H1 (cell line): Measurements from ENCODE around the gene OLFM1. TPM values are rescaled to one million over a fixed set of nuclear protein-coding genes. Genes with fewer than 3 reads are reported as not detected.
A peak's percentile ranks its signal among the peaks of the same experiment; 100 is the strongest.

Source experiments
- CTCF ChIA-PET: fragments of 300-600 bp; sonication (Branson Sonifier 250); formaldehyde crosslinking; loops from one replicate; lab custom pipeline; 2021; ENCODE audit not compliant: partially characterized antibody; lab: Charles Lee
- POLR2A ChIA-PET: fragments of 300-600 bp; sonication (Branson Sonifier 250); formaldehyde crosslinking; loops from one replicate; lab custom pipeline; 2021; ENCODE audit warnings: inconsistent platforms; ENCODE audit not compliant: partially characterized antibody; lab: Charles Lee
- DNase-seq, 2 experiments: peaks; one replicate each; pipeline versions ENCODE4 v3.0.0 to v3.0.0-alpha.2; 2010 to 2022; ENCODE audit warnings: low spot score in 2 of 2, low read depth in 1 of 2, mixed read lengths in 1 of 2
- FAIRE-seq: peaks from 2 replicates; lab custom pipeline; 2011; peaks lifted over from hg19 to GRCh38; lab: Jason Lieb, UNC
- H2AFZ ChIP-seq: 2 replicates; pipeline ENCODE4 v1.8.1; 2012; ENCODE audit warnings: low read length, inconsistent platforms
- H2AK5ac ChIP-seq: 2 replicates; pipeline ENCODE4 v1.6.1; 2013; ENCODE audit warnings: low read depth, low read length
- H2BK120ac ChIP-seq: replicated peaks from 2 replicates; pipeline ENCODE3; 2013; ENCODE audit warnings: low read depth, low read length, inconsistent platforms
- H2BK12ac ChIP-seq: 2 replicates; pipeline ENCODE4 v1.6.1; 2013; ENCODE audit warnings: low read depth, low read length
- H2BK15ac ChIP-seq: 2 replicates; pipeline ENCODE4 v1.6.1; 2013; ENCODE audit warnings: low read length
- H2BK20ac ChIP-seq: 2 replicates; pipeline ENCODE4 v1.6.1; 2013; ENCODE audit warnings: low read length
- H2BK5ac ChIP-seq: 2 replicates; pipeline ENCODE4 v1.6.1; 2013; ENCODE audit warnings: low read depth, low read length
- H3K14ac ChIP-seq: 2 replicates; pipeline ENCODE4 v1.6.1; 2013; ENCODE audit warnings: inconsistent platforms; ENCODE audit not compliant: insufficient read length
- H3K18ac ChIP-seq: 2 replicates; pipeline ENCODE4 v1.6.1; 2013; ENCODE audit warnings: low read length; ENCODE audit errors: extremely low read depth
- H3K23ac ChIP-seq: 2 replicates; pipeline ENCODE4 v1.6.1; 2013; ENCODE audit warnings: inconsistent platforms; ENCODE audit not compliant: insufficient read length
- H3K23me2 ChIP-seq: 2 replicates; pipeline ENCODE4 v1.6.1; 2013; ENCODE audit warnings: low read depth, low read length
- H3K27ac ChIP-seq: 2 replicates; pipeline ENCODE4 v1.6.1; 2011; ENCODE audit warnings: low read depth, low read length, inconsistent platforms
- H3K27me3 ChIP-seq, 4 experiments: replicated peaks in 1 of 4; 1 replicate in 1 of 4; 2 replicates in 3 of 4; pipeline versions ENCODE4 v1.6.1 to v1.8.1; 2011 to 2013; ENCODE audit warnings: low read length in 3 of 4, mild to moderate bottlenecking in 3 of 4, inconsistent platforms in 2 of 4, mixed read lengths in 2 of 4, moderate library complexity in 1 of 4; ENCODE audit not compliant: control insufficient read depth in 3 of 4, insufficient read depth in 3 of 4; ENCODE audit errors: extremely low read depth in 1 of 4
- H3K36me3 ChIP-seq, 4 experiments: 2 replicates each; pipeline versions ENCODE4 v1.6.1 to v1.8.1; 2011 to 2013; ENCODE audit warnings: mild to moderate bottlenecking in 4 of 4, low read length in 3 of 4, moderate library complexity in 2 of 4, control low read depth in 1 of 4, inconsistent platforms in 1 of 4; ENCODE audit not compliant: insufficient read depth in 4 of 4, control insufficient read depth in 2 of 4
- H3K4ac ChIP-seq: replicated peaks from 2 replicates; pipeline ENCODE3; 2013; ENCODE audit warnings: low read length, low read depth, mixed read lengths, inconsistent platforms; ENCODE audit not compliant: insufficient read length
- H3K4me1 ChIP-seq, 4 experiments: replicated peaks in 1 of 4; 1 replicate in 1 of 4; 2 replicates in 3 of 4; pipeline versions ENCODE4 v1.6.1 to v1.8.1; 2011 to 2013; ENCODE audit warnings: low read length in 3 of 4, inconsistent platforms in 2 of 4, mixed read lengths in 1 of 4; ENCODE audit not compliant: insufficient read depth in 4 of 4, control insufficient read depth in 3 of 4
- H3K4me2 ChIP-seq, 2 experiments: 2 replicates each; pipeline versions ENCODE4 v1.6.1 to v1.8.1; 2011 to 2013; ENCODE audit warnings: low read depth in 2 of 2, low read length in 2 of 2, control low read depth in 1 of 2, inconsistent platforms in 1 of 2, mild to moderate bottlenecking in 1 of 2; ENCODE audit not compliant: insufficient read depth in 1 of 2
- H3K4me3 ChIP-seq, 4 experiments: fragments of 200-600, 300-600 bp in 1 of 4; sonication (generic), shearing (Covaris generic), sonication (Bioruptor Twin) in 1 of 4; 2 replicates each; pipeline versions ENCODE4 v1.5.1 to v1.8.1; 2011 to 2016; ENCODE audit warnings: low read length in 4 of 4, low read depth in 3 of 4, control low read depth in 2 of 4, inconsistent platforms in 2 of 4, mild to moderate bottlenecking in 2 of 4, mixed read lengths in 1 of 4, moderate library complexity in 1 of 4; ENCODE audit not compliant: insufficient read depth in 2 of 4; ENCODE audit errors: extremely low read depth in 1 of 4
- H3K56ac ChIP-seq: replicated peaks from 2 replicates; pipeline ENCODE3; 2013; ENCODE audit warnings: low read depth, mild to moderate bottlenecking, mixed read lengths, low read length, inconsistent platforms; ENCODE audit not compliant: insufficient read length
- H3K79me1 ChIP-seq: 2 replicates; pipeline ENCODE4 v1.6.1; 2013; ENCODE audit warnings: low read depth, low read length, control low read depth
- H3K79me2 ChIP-seq, 2 experiments: 2 replicates each; pipeline versions ENCODE4 v1.6.1 to v1.8.1; 2012 to 2013; ENCODE audit warnings: low read length in 2 of 2, mild to moderate bottlenecking in 2 of 2, inconsistent platforms in 1 of 2; ENCODE audit not compliant: insufficient read depth in 2 of 2, control insufficient read depth in 1 of 2
- H3K9ac ChIP-seq, 4 experiments: replicated peaks in 1 of 4; 1 replicate in 1 of 4; 2 replicates in 3 of 4; pipeline versions ENCODE4 v1.6.1 to v1.8.1; 2011 to 2013; ENCODE audit warnings: low read depth in 3 of 4, low read length in 3 of 4, control low read depth in 2 of 4, mild to moderate bottlenecking in 2 of 4, moderate library complexity in 2 of 4, inconsistent platforms in 1 of 4; ENCODE audit errors: extremely low read depth in 1 of 4
- H3K9me3 ChIP-seq, 2 experiments: 2 replicates each; pipeline versions ENCODE4 v1.6.1 to v1.8.1; 2012 to 2013; ENCODE audit warnings: mild to moderate bottlenecking in 2 of 2, moderate library complexity in 2 of 2, control low read depth in 1 of 2, inconsistent platforms in 1 of 2, low read depth in 1 of 2, low read length in 1 of 2, mixed read lengths in 1 of 2; ENCODE audit not compliant: insufficient read depth in 2 of 2
- H4K20me1 ChIP-seq, 2 experiments: replicated peaks in 1 of 2; 2 replicates each; pipeline versions ENCODE3 to v1.8.1; 2011 to 2013; ENCODE audit warnings: inconsistent platforms in 2 of 2, low read length in 2 of 2, mild to moderate bottlenecking in 1 of 2; ENCODE audit not compliant: insufficient read depth in 2 of 2, control insufficient read depth in 1 of 2
- H4K5ac ChIP-seq: 2 replicates; pipeline ENCODE4 v1.6.1; 2013; ENCODE audit warnings: low read length, low read depth, mixed read lengths, inconsistent platforms; ENCODE audit not compliant: insufficient read length
- H4K8ac ChIP-seq: 2 replicates; pipeline ENCODE4 v1.8.0; 2013; ENCODE audit warnings: mild to moderate bottlenecking, moderate library complexity, low read length, inconsistent platforms; ENCODE audit not compliant: insufficient read depth; ENCODE audit errors: extremely low read depth
- H4K91ac ChIP-seq: replicated peaks from 2 replicates; pipeline ENCODE3; 2013; ENCODE audit warnings: low read length, mixed read lengths, inconsistent platforms; ENCODE audit not compliant: insufficient read length
- CREB1 ChIP-seq: IDR thresholded peaks from 2 replicates; pipeline ENCODE4 v1.6.1; 2012; ENCODE audit warnings: inconsistent platforms
- EGR1 ChIP-seq: IDR thresholded peaks from 2 replicates; pipeline ENCODE4 v1.6.1; 2011; ENCODE audit warnings: low read depth, low read length, borderline replicate concordance
- HDAC6 ChIP-seq: IDR thresholded peaks from one replicate; pipeline ENCODE4 v1.7.1; 2012; ENCODE audit warnings: low read depth, mild to moderate bottlenecking, inconsistent platforms, low read length, moderate library complexity
- JUN ChIP-seq: IDR thresholded peaks from 2 replicates; pipeline ENCODE4 v1.6.1; 2011; ENCODE audit warnings: low read depth, mild to moderate bottlenecking, improper control_type of control experiment, low read length
- RFX5 ChIP-seq: IDR thresholded peaks from 2 replicates; pipeline ENCODE4 v1.6.1; 2011; ENCODE audit warnings: low read depth, low read length, improper control_type of control experiment, borderline replicate concordance
- SAP30 ChIP-seq: fragments of 300-600 bp; sonication (generic); IDR thresholded peaks from 2 replicates; pipeline ENCODE4 v1.7.1; 2012; ENCODE audit warnings: low read length, moderate library complexity, mild to moderate bottlenecking, inconsistent platforms; ENCODE audit not compliant: insufficient read depth, insufficient replicate concordance
- SIRT6 ChIP-seq: IDR thresholded peaks from one replicate; pipeline ENCODE4 v1.7.1; 2012; ENCODE audit warnings: low read length, inconsistent platforms
- SP1 ChIP-seq: IDR thresholded peaks from 2 replicates; pipeline ENCODE4 v1.6.1; 2011; ENCODE audit warnings: low read depth, low read length
- SRF ChIP-seq: IDR thresholded peaks from 2 replicates; pipeline ENCODE4 v1.6.1; 2011; ENCODE audit warnings: mild to moderate bottlenecking, low read depth, low read length, moderate library complexity
- TAF1 ChIP-seq: IDR thresholded peaks from 2 replicates; pipeline ENCODE4 v1.6.1; 2011; ENCODE audit warnings: mild to moderate bottlenecking, low read depth, low read length
- TAF7 ChIP-seq: optimal IDR thresholded peaks from 2 replicates; pipeline ENCODE3; 2011; ENCODE audit warnings: low read depth, mild to moderate bottlenecking, inconsistent platforms, low read length, moderate library complexity, borderline replicate concordance
- TCF12 ChIP-seq: IDR thresholded peaks from 2 replicates; pipeline ENCODE4 v1.6.1; 2011; ENCODE audit warnings: low read depth, mild to moderate bottlenecking, low read length
- WGBS, 2 experiments: shearing (Covaris generic) in 1 of 2; methylation state at CpG; one replicate each; pipeline versions ENCODE4 v1.1.6 to v1.1.7; 2013 to 2015; ENCODE audit warnings: low lambda C conversion rate in 2 of 2, mixed read lengths in 2 of 2, inconsistent platforms in 1 of 2, low coverage in 1 of 2, missing lambda C conversion rate in 1 of 2; ENCODE audit not compliant: insufficient replicate concordance in 2 of 2, insufficient coverage in 1 of 2, insufficient read length in 1 of 2; ENCODE audit errors: extremely low coverage in 1 of 2, missing lambda C conversion rate in 1 of 2; 5-methylcytosine and 5-hydroxymethylcytosine counted together
- polyA plus RNA-seq, 7 experiments: library from polyadenylated mRNA; depleted of rRNA in 3 of 7; stranded (reverse) in 5 of 7; unstranded in 2 of 7; fragments of >200 nt in 5 of 7; fragments of 200-250 nt in 2 of 7; gene quantifications; 1 replicate in 5 of 7; 2 replicates in 1 of 7; 4 replicates in 1 of 7; pipeline versions ENCODE4 v1.2.1 to v1.2.3, GENCODE V29; 2011 to 2013; ENCODE audit warnings: missing spikeins in 2 of 7, mixed read lengths in 2 of 7
- total RNA-seq: library from RNA; stranded (reverse); fragmentation: NEBNext Ultra II Directional; extraction: Animal tissue kit (Norgen Biotek cat#: 25700); gene quantifications from 2 replicates; pipeline ENCODE4 v1.2.1, GENCODE V29; 2021
- TF ChIP-seq, protein P1 (sequence below): IDR thresholded peaks from 2 replicates; pipeline ENCODE4 v1.6.1; 2012; ENCODE audit warnings: inconsistent platforms
- TF ChIP-seq, protein P2 (sequence below): IDR thresholded peaks from 2 replicates; pipeline ENCODE4 v1.6.1; 2011; ENCODE audit warnings: low read length, improper control_type of control experiment

Gene OLFM1
- total and polyA plus RNA-seq, 2 of the 8 experiments (the other 6 are each of a cell fraction or from before 2014, with no cell fraction given), result 53.0 to 53.4 TPM

DNA sequence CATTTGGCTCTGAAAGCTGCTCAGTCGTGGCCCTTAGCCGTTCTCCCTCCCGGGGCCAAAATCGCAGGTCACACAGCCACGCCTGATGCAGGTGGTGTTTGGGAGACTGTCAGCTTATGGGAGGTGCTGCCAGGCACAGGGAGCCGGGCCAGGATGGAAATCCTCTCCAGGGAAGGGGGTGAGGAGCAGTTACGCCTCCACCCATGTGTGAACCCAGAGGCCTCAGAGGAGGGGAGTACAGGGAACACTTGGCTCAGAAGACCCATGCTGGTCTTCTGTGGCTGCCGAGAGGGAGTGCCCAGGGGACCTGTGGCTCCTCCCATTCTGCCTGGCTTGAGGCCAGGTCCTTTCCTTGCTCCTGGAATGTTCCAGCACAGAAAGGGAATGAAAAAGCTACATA is 3.6 kb upstream of the OLFM1 start:
- Histone ChIP-seq H3K9me3 (no peaks in the 10 kb centered on the region), H4K20me1 (peaks cover 2 to 4% of the 10 kb centered on the region in 2 experiments), H3K27me3 (peaks cover 0 to 7% (median 4%) of the 10 kb centered on the region in 4 experiments; a peak in 5 of 7 replicates), H3K4me3 (no peak overlapping the region), H2BK5ac (no peak overlapping the region), H3K18ac (no peak overlapping the region), H2BK120ac (no peak overlapping the region), H3K23me2 (peaks cover 14% of the 10 kb centered on the region), H3K36me3 (no peaks in the 10 kb centered on the region), H2BK20ac (no peak overlapping the region), H2AFZ (no peak overlapping the region), H2AK5ac (no peak overlapping the region), H4K5ac (no peak overlapping the region), H3K79me2 (no peaks in the 10 kb centered on the region; a peak in 1 of 4 replicates), H3K56ac (no peak overlapping the region), H3K9ac (no peak overlapping the region), H3K23ac (no peak overlapping the region), H4K8ac (no peak overlapping the region), H4K91ac (no peak overlapping the region), H3K27ac (no peak overlapping the region), H3K4me2 (no peak overlapping the region), H3K4me1 (peaks cover 0 to 21% (median 6%) of the 10 kb centered on the region in 4 experiments; a peak in 5 of 7 replicates), H2BK12ac (no peak overlapping the region), H3K4ac (no peak overlapping the region), H2BK15ac (peak overlapping the region; percentile 46; the same call in 1 of the 2 replicates), H3K79me1 (no peaks in the 10 kb centered on the region; the same call in 1 of the 2 replicates), H3K14ac (no peak overlapping the region)
- no peak for DNase-seq
- ChIA-PET POLR2A (no interaction called here), CTCF (interaction anchor here (0.9 to 12.6 kb wide), 4 partner anchors 26 to 330 kb away, joined by 3 to 137 read pairs (median 5); no protein-coding TSS in a partner anchor)
- 84% methylated on average over 8 of the region's 8 CpGs; no CpG with 5 or more reads in 1 of the 2 experiments for WGBS, 2 experiments
- no peak for FAIRE-seq
- TF ChIP-seq SIRT6 (no peak), TAF1 (no peak), EGR1 (no peak), SRF (no peak), SP1 (no peak), RFX5 (no peak), SAP30 (no peak), TAF7 (no peak), HDAC6 (no peak), CREB1 (no peak), JUN (no peak), TCF12 (no peak)
- TF ChIP-seq, protein P1, sequence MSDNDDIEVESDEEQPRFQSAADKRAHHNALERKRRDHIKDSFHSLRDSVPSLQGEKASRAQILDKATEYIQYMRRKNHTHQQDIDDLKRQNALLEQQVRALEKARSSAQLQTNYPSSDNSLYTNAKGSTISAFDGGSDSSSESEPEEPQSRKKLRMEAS, result no peak
- TF ChIP-seq, protein P2, sequence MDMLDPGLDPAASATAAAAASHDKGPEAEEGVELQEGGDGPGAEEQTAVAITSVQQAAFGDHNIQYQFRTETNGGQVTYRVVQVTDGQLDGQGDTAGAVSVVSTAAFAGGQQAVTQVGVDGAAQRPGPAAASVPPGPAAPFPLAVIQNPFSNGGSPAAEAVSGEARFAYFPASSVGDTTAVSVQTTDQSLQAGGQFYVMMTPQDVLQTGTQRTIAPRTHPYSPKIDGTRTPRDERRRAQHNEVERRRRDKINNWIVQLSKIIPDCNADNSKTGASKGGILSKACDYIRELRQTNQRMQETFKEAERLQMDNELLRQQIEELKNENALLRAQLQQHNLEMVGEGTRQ, result no peak
